ENCODE measurements around the gene OR2F2.
A peak's percentile ranks its signal among the peaks of the same experiment; 100 is the strongest.

The OR2F2 gene

DNA sequence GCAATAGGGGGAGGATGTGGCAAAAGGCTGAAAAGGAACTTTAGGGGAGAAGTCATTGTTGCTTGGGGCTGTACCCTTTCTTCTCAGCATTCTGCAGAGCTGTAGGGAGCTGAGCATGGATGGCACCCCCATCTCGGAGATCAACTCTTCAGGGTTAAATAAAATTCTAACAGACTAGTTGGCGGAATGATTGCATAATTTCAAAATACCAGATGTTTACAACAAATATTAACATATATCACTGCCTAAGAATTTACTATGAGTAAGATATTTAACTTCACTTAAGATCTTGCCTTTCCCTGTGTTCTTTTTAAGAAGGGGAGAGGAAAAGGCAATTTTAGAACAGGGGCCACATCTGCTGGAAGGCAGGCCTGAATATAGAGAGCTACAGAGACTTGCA is 19.1 kb downstream of the OR2F2 start:
- no peaks in the 10 kb centered on the region for H3K9me3 ChIP-seq (ENCODE audit: control insufficient read depth, insufficient read depth, low read length)
- WGBS (ENCODE audit: insufficient coverage, insufficient read length), result no CpG with 5 or more reads among the region's 2 CpGs
- DNase-seq (ENCODE audit: low read depth, low spot score), result no peak

GRCh38 chr7:143954544-143954943 is 19.5 kb downstream of the OR2F2 start, which contains the start of gene OR2F1:
Gene OR2F1, plus strand, starts transcription at chr7:143954844. Its CDS starts 5,127 bp downstream, at chr7:143959971.
- Histone ChIP-seq H3K36me3 (ENCODE audit: control insufficient read depth, insufficient read depth, low read length) (no peaks in the 10 kb centered on the region), H3K27ac (ENCODE audit: low read length) (no peak within 1 kb of the TSS), H3K27me3 (ENCODE audit: control insufficient read depth, insufficient read depth, low read length) (no peaks in the 10 kb centered on the region), H3K9me3 (ENCODE audit: control insufficient read depth, insufficient read depth, low read length) (no peaks in the 10 kb centered on the region), H3K4me1 (ENCODE audit: control insufficient read depth, insufficient read depth, low read length) (no peaks in the 10 kb centered on the region), H3K4me3 (ENCODE audit: low read length) (no peak within 1 kb of the TSS)
- DNase-seq (ENCODE audit: low read depth, low spot score), result no peak
- WGBS (ENCODE audit: insufficient coverage, insufficient read length), result 100% methylated on average over 2 of the region's 3 CpGs

More for the DNA sequence above, 19.1 kb downstream of the OR2F2 start:
- Histone ChIP-seq H3K36me3 (ENCODE audit: control insufficient read depth, insufficient read depth, low read length) (no peaks in the 10 kb centered on the region), H3K4me1 (ENCODE audit: control insufficient read depth, insufficient read depth, low read length) (no peaks in the 10 kb centered on the region), H3K27ac (ENCODE audit: low read length) (no peak overlapping the region), H3K27me3 (ENCODE audit: control insufficient read depth, insufficient read depth, low read length) (no peaks in the 10 kb centered on the region), H3K4me3 (ENCODE audit: low read length) (no peak overlapping the region)

DNA sequence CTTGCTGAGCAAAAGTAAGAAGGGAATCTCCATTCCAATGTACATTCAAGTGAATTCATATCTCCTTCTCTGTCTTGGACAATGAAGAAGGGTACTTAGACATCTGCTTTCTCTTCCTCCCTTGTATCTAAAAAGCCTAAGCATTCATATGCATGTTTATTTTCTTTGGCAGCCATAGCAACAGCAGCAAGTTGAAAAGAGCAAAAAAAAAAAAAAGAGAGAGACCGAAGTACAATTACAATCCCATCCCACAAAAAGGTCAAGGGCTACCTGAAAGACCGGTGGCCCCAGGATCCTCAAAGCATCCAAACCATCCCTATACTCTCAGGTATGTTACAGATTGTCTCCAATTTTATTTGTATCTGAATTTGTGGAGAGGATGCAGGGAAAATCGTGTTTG is 23.7 kb downstream of the OR2F2 start:
- Histone ChIP-seq H3K4me1 (ENCODE audit: control insufficient read depth, insufficient read depth, low read length) (no peaks in the 10 kb centered on the region), H3K36me3 (ENCODE audit: control insufficient read depth, insufficient read depth, low read length) (no peaks in the 10 kb centered on the region), H3K27me3 (ENCODE audit: control insufficient read depth, insufficient read depth, low read length) (no peaks in the 10 kb centered on the region), H3K4me3 (ENCODE audit: low read length) (no peak overlapping the region), H3K27ac (ENCODE audit: low read length) (no peak overlapping the region), H3K9me3 (ENCODE audit: control insufficient read depth, insufficient read depth, low read length) (no peaks in the 10 kb centered on the region)
- DNase-seq (ENCODE audit: low read depth, low spot score), result no peak
- no CpG with 5 or more reads among the region's 3 CpGs for WGBS (ENCODE audit: insufficient coverage, insufficient read length)

DNA sequence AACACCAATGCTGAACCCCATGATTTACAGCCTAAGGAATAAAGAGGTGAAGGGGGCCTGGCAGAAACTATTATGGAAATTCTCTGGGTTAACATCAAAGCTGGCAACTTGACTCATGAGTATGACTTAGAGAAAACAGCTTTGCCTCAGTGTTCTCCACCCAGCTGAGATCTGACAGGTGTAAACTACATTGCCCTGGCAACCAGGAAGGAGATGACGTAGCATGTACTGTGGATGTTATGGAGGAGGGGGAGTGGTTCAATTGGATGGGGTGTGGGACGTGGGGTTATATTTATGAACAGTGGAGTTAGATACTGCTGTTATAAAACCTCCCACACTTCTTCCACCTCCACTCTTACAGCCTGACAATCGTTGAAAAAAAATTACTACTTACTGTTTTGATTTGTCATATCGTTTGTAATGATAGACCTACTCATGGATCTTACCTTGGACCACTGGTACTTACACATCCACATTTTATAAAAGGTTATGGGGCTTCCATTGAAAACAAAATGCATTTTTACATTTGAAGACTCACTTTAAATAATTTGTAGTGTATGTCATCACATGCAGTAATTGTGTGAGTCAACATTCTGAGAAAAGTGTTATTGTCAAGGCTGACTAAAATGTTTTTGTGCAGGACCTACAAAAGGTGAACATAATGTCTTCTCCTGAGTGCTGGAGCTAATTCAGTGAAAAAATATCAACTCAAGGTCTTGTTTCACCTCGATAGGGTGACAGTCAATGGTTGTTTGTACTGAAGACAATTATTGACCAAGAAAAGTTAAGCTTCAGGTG is 26.0 kb downstream of the OR2F2 start:
- Histone ChIP-seq H3K4me1 (ENCODE audit: control insufficient read depth, insufficient read depth, low read length) (no peaks in the 10 kb centered on the region), H3K27ac (ENCODE audit: low read length) (no peak overlapping the region), H3K36me3 (ENCODE audit: control insufficient read depth, insufficient read depth, low read length) (no peaks in the 10 kb centered on the region), H3K4me3 (ENCODE audit: low read length) (no peak overlapping the region), H3K9me3 (ENCODE audit: control insufficient read depth, insufficient read depth, low read length) (no peaks in the 10 kb centered on the region), H3K27me3 (ENCODE audit: control insufficient read depth, insufficient read depth, low read length) (no peaks in the 10 kb centered on the region)
- no peak for DNase-seq (ENCODE audit: low read depth, low spot score)
- WGBS (ENCODE audit: insufficient coverage, insufficient read length), result no CpG with 5 or more reads among the region's 5 CpGs

DNA sequence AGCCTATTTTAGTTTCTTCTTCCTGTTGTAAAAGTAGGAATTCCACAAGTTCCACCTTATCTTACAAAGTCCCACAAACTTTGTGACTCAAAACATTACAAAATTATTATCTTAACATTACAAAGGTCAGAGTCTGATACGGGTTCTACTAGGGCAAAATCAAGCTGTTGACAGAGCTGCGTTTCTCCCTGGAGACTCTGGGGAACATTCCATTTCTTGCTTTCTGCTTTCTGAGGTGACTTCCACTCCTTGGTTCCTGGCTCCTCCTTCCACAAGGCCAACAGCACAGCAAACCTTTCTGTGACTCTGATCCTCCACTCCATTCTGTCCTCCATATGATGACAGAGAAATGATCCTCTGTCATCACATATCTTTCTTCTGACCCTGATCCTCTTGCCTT is 30.2 kb downstream of the OR2F2 start:
- WGBS (ENCODE audit: insufficient coverage, insufficient read length), result no CpG with 5 or more reads among the region's 2 CpGs

DNA sequence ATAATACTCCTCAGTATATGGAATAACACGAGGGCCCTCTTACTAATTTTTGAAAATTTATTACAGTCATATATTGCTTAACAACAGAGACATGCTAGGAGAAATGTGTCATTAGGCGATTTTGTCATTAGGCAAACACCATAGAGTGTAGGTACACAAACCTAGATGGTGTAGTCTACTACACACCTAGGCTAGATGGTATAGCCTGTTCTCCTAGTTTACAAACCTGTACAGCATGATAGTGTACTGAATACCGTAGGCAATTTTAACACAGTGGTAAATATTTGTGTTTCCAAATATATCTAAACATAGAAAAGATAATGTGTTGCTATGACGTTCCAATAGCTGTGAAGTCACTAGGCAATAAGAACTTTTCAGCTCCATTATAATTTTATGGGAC is 32.4 kb downstream of the OR2F2 start:
- Histone ChIP-seq H3K4me3 (ENCODE audit: low read length) (no peak overlapping the region), H3K9me3 (ENCODE audit: control insufficient read depth, insufficient read depth, low read length) (no peaks in the 10 kb centered on the region), H3K27ac (ENCODE audit: low read length) (no peak overlapping the region), H3K4me1 (ENCODE audit: control insufficient read depth, insufficient read depth, low read length) (no peaks in the 10 kb centered on the region), H3K36me3 (ENCODE audit: control insufficient read depth, insufficient read depth, low read length) (no peaks in the 10 kb centered on the region), H3K27me3 (ENCODE audit: control insufficient read depth, insufficient read depth, low read length) (no peaks in the 10 kb centered on the region)
- no peak for DNase-seq (ENCODE audit: low read depth, low spot score)
- WGBS (ENCODE audit: insufficient coverage, insufficient read length), result no CpG with 5 or more reads among the region's 4 CpGs

More for the DNA sequence above, 30.2 kb downstream of the OR2F2 start:
- Histone ChIP-seq H3K36me3 (ENCODE audit: control insufficient read depth, insufficient read depth, low read length) (no peaks in the 10 kb centered on the region), H3K4me1 (ENCODE audit: control insufficient read depth, insufficient read depth, low read length) (no peaks in the 10 kb centered on the region), H3K4me3 (ENCODE audit: low read length) (no peak overlapping the region), H3K27me3 (ENCODE audit: control insufficient read depth, insufficient read depth, low read length) (no peaks in the 10 kb centered on the region), H3K9me3 (ENCODE audit: control insufficient read depth, insufficient read depth, low read length) (no peaks in the 10 kb centered on the region), H3K27ac (ENCODE audit: low read length) (no peak overlapping the region)
- no peak for DNase-seq (ENCODE audit: low read depth, low spot score)

DNA sequence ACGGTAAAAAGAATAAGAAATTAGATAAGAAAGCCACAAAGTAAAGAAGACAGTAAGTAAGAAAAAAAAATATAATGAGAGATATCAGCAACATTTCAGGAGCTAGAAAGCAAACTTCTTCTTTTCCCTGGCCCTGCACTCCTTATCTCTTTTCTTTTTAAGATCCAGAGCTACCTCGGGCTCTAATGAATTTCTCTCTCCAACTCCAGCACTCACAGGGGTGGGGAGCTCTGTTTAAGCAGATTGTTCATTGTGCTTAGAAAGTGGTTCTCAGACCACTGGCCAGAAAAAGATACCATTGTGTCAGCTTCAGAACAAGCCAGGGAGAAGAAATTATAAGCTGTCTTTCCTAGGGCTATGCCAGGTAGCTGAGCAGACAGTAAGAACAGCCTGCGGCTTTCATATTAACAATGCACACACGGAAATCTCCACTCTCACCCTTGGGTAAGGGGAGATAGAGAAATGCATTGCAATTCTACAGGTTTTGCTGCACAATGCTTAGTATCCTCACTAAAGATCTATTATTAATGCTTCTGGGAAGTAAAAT is 38.9 kb downstream of the OR2F2 start:
- H3K27me3 ChIP-seq (ENCODE audit: control insufficient read depth, insufficient read depth, low read length), result no peaks in the 10 kb centered on the region
- no peak overlapping the region for H3K4me3 ChIP-seq (ENCODE audit: low read length)
- no peak for DNase-seq (ENCODE audit: low read depth, low spot score)
- H3K27ac ChIP-seq (ENCODE audit: low read length), result no peak overlapping the region
- no peaks in the 10 kb centered on the region for H3K9me3 ChIP-seq (ENCODE audit: control insufficient read depth, insufficient read depth, low read length)
- no peaks in the 10 kb centered on the region for H3K4me1 ChIP-seq (ENCODE audit: control insufficient read depth, insufficient read depth, low read length)
- H3K36me3 ChIP-seq (ENCODE audit: control insufficient read depth, insufficient read depth, low read length), result no peaks in the 10 kb centered on the region
- no CpG with 5 or more reads among the region's 4 CpGs for WGBS (ENCODE audit: insufficient coverage, insufficient read length)

DNA sequence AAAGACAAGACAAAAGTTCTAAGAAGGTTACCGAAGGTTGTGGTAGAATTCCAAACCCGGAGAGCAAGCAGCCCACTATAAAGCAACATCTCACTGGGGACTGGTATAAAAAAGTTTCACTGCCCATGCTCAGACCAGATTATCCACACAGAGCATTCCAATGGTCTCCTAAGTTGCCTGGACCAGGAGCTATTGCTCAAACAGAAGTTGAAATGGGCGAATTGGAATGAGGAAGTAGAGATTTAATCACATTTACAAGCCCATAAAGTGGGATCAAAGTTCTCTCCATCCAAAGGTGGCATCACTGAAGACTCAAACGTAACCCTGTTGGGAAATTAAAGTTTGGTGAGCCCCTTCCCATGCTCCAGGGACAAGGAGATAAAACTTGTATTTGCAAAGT is 39.4 kb downstream of the OR2F2 start:
- no CpG with 5 or more reads among the region's 4 CpGs for whole genome bisulfite sequencing (ENCODE audit: insufficient coverage, insufficient read length)
- H3K4me1 ChIP-seq (ENCODE audit: control insufficient read depth, insufficient read depth, low read length), result no peaks in the 10 kb centered on the region
- no peaks in the 10 kb centered on the region for H3K36me3 ChIP-seq (ENCODE audit: control insufficient read depth, insufficient read depth, low read length)
- no peak for DNase-seq (ENCODE audit: low read depth, low spot score)
- H3K27me3 ChIP-seq (ENCODE audit: control insufficient read depth, insufficient read depth, low read length), result no peaks in the 10 kb centered on the region
- no peak overlapping the region for H3K27ac ChIP-seq (ENCODE audit: low read length)
- H3K4me3 ChIP-seq (ENCODE audit: low read length), result no peak overlapping the region
- H3K9me3 ChIP-seq (ENCODE audit: control insufficient read depth, insufficient read depth, low read length), result no peaks in the 10 kb centered on the region

- peak; percentile 27 for DNase-seq (ENCODE audit: low read depth, low spot score)
- Histone ChIP-seq H3K27ac (ENCODE audit: low read length) (no peak overlapping the region), H3K4me3 (ENCODE audit: low read length) (no peak overlapping the region), H3K9me3 (ENCODE audit: control insufficient read depth, insufficient read depth, low read length) (no peaks in the 10 kb centered on the region), H3K27me3 (ENCODE audit: control insufficient read depth, insufficient read depth, low read length) (no peaks in the 10 kb centered on the region), H3K36me3 (ENCODE audit: control insufficient read depth, insufficient read depth, low read length) (no peaks in the 10 kb centered on the region), H3K4me1 (ENCODE audit: control insufficient read depth, insufficient read depth, low read length) (no peaks in the 10 kb centered on the region)
- no CpG with 5 or more reads among the region's 1 CpG for whole genome bisulfite sequencing (ENCODE audit: insufficient coverage, insufficient read length)
Measured at GRCh38 chr7:143975617-143976016, 40.6 kb downstream of the OR2F2 start.

- no peak overlapping the region for H3K4me3 ChIP-seq (ENCODE audit: low read length)
- no peak for DNase-seq (ENCODE audit: low read depth, low spot score)
- WGBS (ENCODE audit: insufficient coverage, insufficient read length), result no CpG with 5 or more reads among the region's 2 CpGs
- H3K27me3 ChIP-seq (ENCODE audit: control insufficient read depth, insufficient read depth, low read length), result no peaks in the 10 kb centered on the region
- H3K9me3 ChIP-seq (ENCODE audit: control insufficient read depth, insufficient read depth, low read length), result no peaks in the 10 kb centered on the region
- no peak overlapping the region for H3K27ac ChIP-seq (ENCODE audit: low read length)
- no peaks in the 10 kb centered on the region for H3K4me1 ChIP-seq (ENCODE audit: control insufficient read depth, insufficient read depth, low read length)
- H3K36me3 ChIP-seq (ENCODE audit: control insufficient read depth, insufficient read depth, low read length), result no peaks in the 10 kb centered on the region
Measured at GRCh38 chr7:143978585-143978984, 43.6 kb downstream of the OR2F2 start.

- no peak for DNase-seq (ENCODE audit: low read depth, low spot score)
- H3K36me3 ChIP-seq (ENCODE audit: control insufficient read depth, insufficient read depth, low read length), result no peaks in the 10 kb centered on the region
- no peak overlapping the region for H3K27ac ChIP-seq (ENCODE audit: low read length)
- no peaks in the 10 kb centered on the region for H3K4me1 ChIP-seq (ENCODE audit: control insufficient read depth, insufficient read depth, low read length)
- H3K27me3 ChIP-seq (ENCODE audit: control insufficient read depth, insufficient read depth, low read length), result no peaks in the 10 kb centered on the region
- WGBS (ENCODE audit: insufficient coverage, insufficient read length), result no CpG with 5 or more reads among the region's 1 CpG
- no peaks in the 10 kb centered on the region for H3K9me3 ChIP-seq (ENCODE audit: control insufficient read depth, insufficient read depth, low read length)
- no peak overlapping the region for H3K4me3 ChIP-seq (ENCODE audit: low read length)
Measured at GRCh38 chr7:143979359-143979758, 44.3 kb downstream of the OR2F2 start.

Data from iPS DF 6.9 (cell line).